ENCODE measurements around the gene TRIM52.

GRCh38 chr5:181260720-181261319 is at the start of gene TRIM52:
- TF ChIP-seq CTCF (IDR thresholded peaks at IDR 0.05; ENCODE audit: borderline replicate concordance, extremely low read depth, low read length, poor library complexity, severe bottlenecking) (peak; percentile 15), EZH2 (IDR thresholded peaks at IDR 0.05; ENCODE audit: borderline replicate concordance, low read depth, low read length, severe bottlenecking) (no peak)

Measured in DND-41 (cell line).